GM18511 (cell line): ENCODE results near the gene IP6K1.
"Not testable (repeated sequence)": the region's sequence is repeated elsewhere in the genome, so short reads cannot be mapped to it uniquely, and the experiment has no call there.

ENCODE experiments used
- ATAC-seq: cut with Tn5 transposase; IDR thresholded peaks from one replicate; pipeline ENCODE4 v1.9.1; 2021; ENCODE audit warnings: mild to moderate bottlenecking, moderate library complexity; ENCODE audit not compliant: unreplicated experiment

The IP6K1 gene

DNA sequence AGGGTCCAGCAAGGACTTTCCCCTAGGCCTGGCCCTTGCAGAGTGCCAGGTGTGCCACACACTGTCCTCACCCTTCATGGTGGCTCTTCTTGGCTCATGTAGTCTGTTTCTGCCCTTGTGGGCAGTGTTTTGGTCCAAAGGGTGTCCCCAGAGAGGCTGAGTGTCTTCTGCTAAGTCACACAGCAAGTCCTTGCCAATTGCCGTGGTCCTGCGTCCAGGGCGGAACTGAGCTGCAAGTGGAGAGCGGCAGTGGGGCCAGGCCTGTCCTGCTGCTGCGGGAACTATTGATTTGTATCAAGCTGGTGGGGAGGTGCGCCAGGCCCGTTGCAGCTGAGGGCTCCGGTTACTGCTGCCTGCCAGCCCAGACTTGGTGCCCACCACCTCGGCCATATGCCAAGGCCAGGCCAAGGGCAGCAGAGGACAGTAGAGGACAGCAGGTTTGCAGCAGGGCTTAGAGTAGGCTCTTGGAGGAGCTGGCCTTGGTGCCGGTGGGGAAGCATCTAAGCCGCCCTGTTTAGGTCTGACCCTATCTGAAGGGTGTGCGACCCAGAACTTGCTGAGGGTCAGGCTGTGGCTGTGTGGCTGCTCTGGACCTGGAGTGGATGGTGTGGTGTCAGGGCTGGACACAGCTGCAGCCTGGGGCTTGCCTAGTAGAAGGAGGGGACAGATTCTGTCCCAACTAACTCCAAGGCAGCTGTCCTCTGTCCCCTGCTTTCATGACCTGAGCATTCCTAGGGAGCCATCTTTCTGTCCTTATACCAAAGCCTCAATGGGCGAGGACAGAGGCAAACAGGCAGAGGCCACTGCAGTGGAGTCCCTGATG is 71.4 kb downstream of the IP6K1 start:
- ATAC-seq = no peak

DNA sequence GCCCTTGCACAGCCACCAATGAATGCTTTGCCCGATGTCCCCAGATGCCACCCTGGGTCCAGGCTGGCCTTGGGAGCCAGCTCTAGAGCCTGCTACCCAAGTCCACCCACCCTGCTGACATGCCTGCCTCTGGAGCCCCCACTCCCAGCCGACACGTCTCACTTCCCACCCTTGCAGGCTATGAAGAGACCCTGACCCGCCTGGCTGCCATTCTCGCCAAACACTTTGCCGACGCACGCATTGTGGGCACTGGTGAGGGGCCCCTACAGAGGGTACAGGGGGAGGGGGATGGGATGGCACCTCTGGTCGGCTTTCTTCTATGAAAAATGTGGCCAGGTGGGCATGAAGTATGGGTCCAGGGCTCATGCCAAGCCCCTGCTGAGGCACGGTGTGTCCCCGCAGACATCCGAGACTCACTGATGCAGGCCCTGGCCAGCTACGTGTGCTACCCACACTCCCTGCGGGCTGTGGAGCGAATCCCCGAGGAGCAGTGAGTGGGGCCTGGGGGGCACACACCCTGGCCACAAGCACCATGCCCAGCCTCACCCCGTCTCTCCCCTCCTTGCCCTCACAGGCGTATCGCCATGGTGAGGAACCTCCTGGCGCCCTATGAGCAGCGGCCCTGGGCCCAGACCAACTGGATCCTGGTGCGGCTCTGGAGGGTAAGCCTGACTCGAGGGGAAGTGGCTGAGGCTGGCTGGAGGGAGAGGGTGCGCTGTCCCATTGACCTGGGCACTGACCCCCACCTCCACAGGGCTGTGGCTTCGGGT is 72.8 kb downstream of the IP6K1 start:
- no peak for ATAC-seq

DNA sequence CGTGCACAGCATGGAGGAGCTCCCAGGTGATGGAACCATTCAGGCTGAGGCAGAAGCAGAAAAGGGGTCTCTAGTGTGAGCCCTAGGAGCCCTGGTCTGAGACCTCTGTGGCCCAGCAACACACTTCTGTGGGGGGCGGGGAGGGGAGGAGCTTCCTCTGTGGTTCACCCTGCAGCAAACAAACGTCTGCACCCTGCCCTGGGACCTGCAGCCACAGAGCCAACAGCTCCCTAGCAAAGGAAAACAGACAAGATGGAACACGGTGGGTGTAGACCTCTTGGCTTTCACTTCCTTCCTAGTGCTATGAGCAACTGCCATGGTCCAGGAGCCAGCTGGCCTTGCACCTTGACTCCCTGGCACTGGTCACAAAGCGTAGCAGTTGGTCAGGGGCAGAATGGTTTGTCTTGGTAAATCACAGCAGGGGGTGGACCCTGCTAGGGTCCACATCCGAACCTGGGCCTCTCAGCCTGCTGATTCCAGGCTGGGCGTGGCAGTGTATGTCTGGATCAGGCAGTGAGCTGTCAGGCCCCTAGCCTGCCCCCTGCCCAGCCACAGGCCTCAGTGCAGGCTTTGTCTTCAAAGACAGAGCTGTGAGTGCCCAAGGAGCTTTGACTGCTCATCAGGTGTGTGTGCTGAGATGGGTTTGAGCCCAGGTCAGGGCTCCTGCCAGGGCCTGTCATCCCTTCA is 73.6 kb downstream of the IP6K1 start:
- ATAC-seq = no peak

DNA sequence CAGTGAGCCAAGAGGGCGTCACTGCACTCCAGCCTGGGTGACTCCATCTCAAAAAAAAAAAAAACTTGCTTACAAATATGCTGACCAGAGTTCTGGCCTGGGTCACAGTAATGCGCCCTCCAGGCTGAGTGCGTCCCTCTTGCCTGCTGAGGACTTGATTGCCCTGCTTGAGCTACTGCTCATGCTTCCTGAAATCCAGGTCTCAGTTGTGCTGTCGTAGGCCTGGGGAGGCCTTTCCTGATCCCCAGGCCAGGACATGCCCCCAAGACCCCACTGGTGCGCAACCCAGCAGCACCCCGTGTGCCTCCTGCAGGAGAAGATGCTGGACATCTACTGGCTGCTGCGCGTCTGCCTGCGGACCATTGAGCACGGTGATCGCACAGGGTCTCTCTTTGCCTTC is 74.2 kb downstream of the IP6K1 start:
- ATAC-seq = no peak

DNA sequence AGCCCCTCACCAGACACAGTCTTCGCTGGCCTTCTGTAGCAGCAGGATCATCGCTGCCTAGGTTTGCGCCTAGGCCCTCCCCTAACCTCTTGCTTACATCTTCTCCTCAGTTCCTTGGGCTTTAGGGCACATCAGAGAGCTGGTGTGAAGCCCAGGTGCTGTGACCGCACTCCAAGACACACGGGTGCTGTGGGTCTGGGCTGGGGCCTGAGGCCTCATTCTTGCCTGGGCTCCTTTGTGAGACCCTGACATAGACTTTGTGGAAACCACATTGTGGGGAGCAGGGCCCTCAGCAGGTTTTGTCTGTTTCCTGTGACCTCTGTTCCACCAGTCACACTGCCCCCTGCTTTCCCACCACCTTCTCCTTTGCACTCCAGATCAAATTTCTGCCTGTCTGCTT is 74.9 kb downstream of the IP6K1 start:
- ATAC-seq = no peak

DNA sequence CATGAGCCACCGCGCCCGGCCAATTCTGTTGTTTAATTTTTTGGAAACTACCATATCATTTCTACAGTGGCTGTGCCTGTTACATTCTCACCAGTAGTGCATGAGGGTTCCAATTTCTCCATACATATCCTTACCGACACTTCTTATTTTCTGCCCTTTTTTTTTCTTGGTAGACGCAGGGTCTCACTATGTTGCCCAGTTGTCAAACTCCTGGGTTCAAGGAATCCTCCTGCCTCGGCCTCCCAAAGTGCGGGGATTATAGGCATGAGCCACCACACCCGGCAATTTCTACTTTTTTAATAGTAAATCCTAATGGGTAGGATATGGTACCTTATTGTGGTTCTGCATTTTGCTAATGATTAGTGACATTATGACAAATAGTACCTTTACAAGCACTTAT is 76.5 kb downstream of the IP6K1 start:
- no peak for ATAC-seq

DNA sequence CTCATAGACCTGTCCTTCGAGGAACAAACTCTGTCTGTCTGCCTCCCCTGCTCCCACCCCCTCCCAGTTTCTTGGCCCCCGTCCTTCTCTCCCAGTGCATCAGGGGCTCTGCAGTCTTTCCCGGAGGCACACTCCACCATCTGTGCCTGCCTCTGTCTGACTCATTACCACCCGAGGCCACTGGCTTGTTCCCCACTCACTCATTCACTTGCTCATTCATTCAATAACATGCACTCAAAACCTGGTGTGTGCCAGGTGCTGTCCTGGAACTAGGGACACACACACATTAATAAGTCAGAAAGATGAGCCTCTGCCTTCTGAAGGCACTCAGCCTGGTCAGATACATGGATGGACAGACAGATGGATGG is 79.2 kb downstream of the IP6K1 start:
- ATAC-seq = no peak

DNA sequence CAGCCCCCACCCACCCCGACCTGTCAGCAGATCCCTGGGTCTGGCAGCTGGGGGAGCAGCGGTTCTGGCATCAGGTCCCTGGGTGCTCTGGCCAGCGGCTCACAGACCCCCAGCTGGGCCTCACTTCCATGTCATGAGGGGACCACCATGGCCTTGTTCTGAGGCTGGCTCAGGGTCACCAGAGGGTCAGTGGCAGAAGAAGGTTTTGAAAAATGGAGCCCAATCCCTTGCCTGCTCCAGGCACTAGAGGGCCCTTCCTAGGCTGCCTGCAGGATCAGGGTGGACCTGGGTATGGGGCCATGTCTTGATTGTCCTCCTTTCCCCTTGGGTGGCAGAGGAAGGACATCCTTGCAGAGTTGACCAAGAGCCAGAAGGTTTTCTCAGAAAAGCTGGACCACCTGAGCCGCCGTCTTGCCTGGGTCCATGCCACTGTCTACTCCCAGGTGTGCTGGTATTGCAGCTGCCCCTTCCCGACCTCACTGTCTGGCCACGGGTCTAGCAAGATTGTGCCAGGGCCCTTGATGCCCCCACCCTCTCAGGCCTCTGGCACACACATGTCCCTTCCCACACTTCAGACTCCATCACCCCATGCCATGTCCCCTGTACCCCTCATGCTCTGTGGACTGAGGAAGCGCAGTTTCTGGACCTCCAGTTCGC is 79.8 kb downstream of the IP6K1 start:
- ATAC-seq = no peak

DNA sequence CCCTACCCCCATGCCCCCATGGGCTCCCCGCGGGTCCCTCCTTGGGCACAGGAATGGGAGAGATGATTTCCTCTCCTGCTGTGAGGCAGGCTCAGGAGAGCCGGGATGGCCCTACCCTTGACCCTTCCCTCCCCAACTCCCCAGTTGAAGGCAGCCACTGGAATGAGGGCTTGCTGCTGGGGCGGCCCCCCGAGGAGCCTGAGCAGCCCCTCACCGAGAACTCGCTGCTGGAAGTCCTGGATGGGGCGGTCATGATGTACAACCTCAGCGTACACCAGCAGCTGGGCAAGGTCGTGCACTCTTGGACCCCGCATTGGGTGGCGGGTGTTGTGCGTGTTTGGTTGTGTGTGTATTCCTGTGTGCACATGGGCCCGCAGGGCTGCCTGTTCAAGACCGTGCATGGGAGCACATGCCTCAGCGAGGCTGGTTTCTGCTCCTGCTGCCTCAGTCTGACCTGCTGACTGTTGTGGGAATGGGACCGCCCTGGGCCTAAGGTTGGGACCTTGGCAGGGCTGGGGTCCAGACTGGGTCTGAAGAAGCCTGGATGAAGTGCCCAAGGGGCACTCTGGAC is 80.9 kb downstream of the IP6K1 start:
- no peak for ATAC-seq

DNA sequence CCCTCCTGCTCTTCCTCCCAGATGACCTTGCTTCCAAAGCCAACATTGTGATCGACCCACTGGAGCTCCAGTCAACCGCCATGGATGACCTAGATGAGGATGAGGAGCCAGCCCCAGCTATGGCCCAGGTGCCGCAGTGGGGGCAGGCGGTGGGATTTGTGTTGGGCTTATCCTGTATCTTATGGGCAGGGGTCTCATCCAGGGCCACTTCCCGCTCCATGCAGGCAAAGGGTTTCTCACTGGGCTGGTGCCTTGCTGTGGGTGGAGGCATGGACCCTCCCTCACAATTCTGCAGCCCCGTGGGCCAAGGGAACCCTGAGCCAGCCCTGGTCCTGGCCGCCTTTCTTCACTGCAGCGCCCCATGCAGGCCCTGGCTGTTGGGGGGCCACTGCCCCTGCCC is 81.7 kb downstream of the IP6K1 start:
- ATAC-seq = no peak

DNA sequence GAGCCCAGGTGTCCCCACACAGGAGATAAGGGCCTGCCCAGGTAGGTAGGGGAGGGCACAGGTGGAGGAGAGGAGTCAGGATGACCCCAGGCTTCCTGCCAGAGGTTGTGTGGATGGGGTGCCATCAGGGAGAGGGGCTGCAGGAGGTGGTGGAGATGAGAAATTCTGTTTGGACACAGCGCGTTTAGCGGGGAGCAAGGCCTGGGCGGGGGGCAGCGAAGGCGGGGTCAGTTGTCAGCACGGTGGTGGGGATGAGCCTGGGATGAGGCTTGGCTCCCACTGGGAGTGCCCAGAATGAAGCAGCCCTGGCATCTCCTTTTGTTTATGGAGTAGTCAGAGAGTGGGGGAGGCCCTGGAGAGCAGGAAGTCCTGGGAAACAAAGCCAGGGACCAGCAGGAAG is 82.4 kb downstream of the IP6K1 start:
- ATAC-seq = no peak

DNA sequence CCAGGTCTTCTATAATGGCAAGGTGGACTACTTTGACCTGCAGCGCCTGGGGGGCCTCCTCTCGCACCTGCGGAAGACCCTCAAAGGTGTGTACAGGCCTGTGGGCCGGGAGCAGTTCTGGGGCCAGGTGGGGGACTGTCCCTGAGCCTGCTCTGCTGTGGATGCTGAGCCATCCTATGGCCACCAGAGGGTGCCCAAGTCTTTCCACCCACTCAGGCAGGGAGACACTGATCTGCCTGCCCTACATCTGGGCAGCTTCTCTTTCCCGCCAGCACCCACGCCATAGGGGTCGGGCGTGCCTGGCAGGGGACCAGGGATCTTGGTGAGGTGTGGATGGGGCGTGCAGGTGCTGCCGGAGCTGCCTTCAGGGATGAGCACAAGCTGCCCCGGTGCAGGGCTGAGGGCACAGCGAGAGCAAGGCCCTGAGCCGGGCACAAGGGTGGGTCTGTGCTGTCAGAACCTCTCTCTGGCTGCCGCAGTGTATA is 82.9 kb downstream of the IP6K1 start:
- peak; percentile 71 for ATAC-seq

DNA sequence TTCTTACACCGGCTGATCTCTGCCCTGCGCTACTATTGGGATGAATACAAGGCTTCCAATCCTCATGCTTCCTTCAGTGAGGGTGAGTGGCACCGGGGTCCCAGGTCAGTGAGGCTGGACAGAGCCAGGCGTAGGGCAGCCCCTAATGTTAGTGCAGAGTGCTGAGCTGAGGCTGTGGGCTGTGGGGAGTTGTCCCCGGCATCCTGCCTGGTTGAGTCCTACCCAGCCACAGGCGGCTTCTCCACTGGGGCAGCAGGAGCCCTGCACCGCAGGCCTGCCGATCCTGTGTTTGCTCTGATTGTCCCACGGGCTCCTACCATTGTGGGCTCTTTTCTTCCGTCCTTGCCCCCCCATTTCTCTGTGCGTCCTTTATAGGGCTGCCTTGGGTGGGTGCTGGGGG is 83.7 kb downstream of the IP6K1 start:
- no peak for ATAC-seq

DNA sequence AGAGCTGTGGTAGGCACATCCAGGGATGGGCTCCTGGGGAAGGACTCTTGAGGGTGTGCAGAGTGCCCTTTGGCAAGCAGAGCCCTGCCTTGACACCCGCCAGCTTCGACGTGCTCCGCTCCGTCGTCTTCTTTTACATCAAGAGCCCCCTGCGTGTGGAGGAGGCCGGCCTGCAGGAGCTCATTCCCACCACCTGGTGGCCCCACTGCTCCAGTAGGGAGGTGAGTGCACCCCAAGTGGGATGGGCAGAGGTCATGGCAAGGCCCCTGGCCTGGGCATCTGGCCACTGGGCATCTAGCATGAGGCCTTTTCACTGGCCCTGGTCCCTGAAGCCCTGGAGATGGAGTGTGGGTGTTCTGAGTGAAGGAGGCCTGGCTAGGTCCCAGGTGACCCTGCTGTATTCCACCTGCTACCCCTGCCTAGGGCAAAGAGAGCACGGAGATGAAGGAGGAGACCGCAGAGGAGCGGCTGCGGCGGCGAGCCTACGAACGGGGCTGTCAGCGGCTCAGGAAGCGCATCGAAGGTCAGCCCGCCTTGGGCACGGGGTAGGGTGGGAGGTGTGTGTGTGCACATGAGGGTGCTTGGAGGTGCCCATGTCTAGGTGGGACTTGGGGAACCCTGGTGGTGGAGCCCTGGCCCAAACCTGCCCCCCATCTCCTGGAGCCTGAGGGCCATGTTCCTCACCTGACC is 84.8 kb downstream of the IP6K1 start:
- no peak for ATAC-seq

DNA sequence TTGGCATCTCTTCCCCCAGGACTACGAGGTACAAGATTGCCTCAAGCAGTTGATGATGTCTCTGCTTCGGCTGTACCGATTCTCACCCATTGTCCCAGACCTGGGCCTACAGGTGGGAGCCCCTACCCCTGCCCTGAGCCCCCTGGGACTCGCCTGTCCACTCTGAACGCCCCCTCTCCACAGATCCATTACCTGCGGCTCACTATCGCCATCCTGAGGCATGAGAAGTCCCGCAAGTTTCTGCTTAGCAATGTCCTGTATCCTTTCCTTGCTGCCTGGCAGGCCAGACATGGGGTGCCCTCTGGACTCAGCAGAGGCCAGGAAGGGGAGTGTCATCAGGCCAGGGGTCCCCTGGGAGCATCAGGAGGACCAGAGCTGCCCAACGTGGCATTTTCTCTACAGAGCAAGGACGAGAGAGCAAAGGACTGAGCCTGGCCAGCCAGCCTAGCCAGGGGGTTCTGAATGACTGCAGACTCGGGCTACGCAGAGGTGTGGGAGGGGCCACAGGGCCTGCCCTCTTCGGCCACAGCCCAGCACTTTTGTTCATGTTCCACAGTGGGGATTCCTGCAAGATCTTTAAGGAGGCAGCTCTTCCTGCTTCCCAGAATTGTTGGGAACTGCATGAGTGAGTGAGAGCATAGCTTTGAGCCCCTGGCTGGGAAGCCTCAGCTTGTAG is 85.8 kb downstream of the IP6K1 start:
- no peak for ATAC-seq

DNA sequence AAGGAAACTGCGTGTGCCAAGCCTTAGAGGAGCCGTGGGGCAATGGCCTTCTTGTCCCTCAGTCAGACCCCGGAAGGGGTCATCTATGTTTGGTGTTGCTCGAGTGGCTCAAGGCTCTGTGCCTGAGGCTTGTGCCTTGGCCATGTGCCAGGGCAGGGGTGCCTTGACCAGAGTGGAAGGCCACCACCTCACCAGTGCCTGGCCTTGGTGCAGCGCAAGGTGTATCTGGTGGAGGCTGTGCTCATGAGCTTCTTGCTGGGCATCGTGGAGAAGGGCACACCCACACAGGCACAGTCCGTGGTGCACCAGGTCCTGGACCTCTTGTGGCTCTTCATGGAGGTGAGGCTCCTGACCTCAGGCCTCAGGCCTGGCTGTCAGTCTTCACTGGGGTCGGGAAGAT is 86.3 kb downstream of the IP6K1 start:
- no peak for ATAC-seq

DNA sequence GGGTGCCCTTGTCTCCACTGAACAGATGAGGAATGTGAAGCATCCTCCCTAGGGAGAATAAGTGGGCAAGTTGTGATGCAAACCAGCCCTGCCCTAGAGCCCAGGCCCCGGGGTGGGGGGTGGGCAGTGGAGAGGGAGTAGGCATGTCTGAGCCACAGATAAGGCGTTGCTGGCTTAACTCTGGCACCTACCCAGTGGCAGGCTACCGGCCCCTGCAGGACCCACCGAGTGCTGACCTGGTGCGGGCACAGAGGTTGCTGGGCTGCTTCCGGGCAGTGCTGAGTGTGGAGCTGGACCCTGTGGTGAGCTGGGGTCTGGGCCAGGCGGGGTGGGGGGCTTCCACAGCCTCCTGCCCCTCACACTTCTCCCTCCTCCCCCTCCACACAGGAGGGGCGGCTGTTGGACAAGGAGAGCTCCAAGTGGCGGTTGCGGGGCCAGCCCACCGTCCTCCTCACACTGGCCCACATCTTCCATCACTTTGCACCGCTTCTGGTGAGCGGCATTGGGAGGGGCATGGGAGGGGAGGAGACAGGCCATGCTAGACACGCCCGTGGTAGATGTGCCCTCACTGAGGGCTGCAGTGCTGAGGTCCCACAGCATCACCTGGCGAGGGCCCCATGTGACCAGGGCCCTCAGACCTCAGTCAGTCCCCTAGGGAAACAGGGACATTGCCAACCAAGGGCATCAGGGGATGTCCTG is 86.9 kb downstream of the IP6K1 start:
- no peak for ATAC-seq

DNA sequence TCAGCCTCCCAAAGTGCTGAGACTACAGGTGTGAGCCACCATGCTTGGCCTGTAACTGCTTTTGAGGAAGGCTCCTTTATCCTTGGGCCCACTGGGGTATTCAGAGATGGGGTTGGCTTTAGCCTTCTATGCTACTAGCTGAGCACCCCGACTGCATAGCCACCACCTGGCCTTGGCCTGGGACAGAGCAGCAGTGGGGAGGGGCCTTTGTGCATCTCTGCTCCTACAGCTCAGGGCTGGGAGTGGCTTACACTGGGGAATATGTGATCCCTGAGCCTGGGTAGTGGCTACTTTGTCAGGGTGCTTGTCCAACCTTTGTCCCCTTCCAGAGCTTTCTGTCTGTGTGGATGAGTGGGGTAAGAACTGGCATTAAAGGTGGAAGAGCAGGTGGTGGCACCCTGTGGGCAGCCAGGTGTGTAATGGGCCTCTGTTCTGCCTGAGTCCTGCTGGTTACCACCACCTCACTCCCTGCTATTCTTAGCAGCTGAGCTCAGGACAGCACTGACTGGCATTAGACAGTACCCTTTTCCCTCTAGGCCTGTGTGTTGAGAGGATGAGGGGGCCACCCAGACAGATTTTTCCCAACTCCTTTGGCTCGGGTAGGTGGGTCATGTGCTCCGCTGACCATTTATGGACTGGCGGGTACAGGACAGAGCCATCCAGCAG is 90.9 kb downstream of the IP6K1 start:
- not testable (repeated sequence) for ATAC-seq
